ENCODE results near the gene DMXL2. TPM values are rescaled to one million over a fixed set of nuclear protein-coding genes. Genes with fewer than 3 reads are reported as not detected.

The DMXL2 gene
- total and polyA plus RNA-seq, 9 of the 15 experiments (the other 6 are each of a cell fraction or from before 2014, with no cell fraction given): 9.3 to 57.7 (median 30.7) TPM

GRCh38 chr15:51647128-51647562, 24.6 kb upstream of the DMXL2 start (continued):
- TF ChIP-seq ZNF518B (CRISPR knock-in tag; IDR thresholded peaks at IDR 0.05) (no peak), STAG1 (CRISPR knock-in tag; IDR thresholded peaks at IDR 0.05; ENCODE audit: borderline replicate concordance) (no peak), SNRNP70 (optimal IDR thresholded peaks at IDR 0.05; ENCODE audit: low read depth, low read length) (no peak), SMAD2 (IDR thresholded peaks at IDR 0.05; ENCODE audit: low read depth, low read length) (no peak), YBX1 (IDR thresholded peaks at IDR 0.05) (no peak), L3MBTL2 (IDR thresholded peaks at IDR 0.05) (0 out of 2 replicates have a peak, but pooled peaks have one; percentile 10), MYNN (IDR thresholded peaks at IDR 0.05) (peak; percentile 81), MYNN (CRISPR knock-in tag; IDR thresholded peaks at IDR 0.05) (no peak), POLR2AphosphoS2 (IDR thresholded peaks at IDR 0.05; ENCODE audit: low read length) (no peak), ZBTB11 (CRISPR knock-in tag; IDR thresholded peaks at IDR 0.05) (peak in 1 of 3 experiments; percentile 85; a peak in 2 of 6 replicates), ZC3H4 (CRISPR knock-in tag; IDR thresholded peaks at IDR 0.05; ENCODE audit: borderline replicate concordance) (no peak), ARID1B (IDR thresholded peaks at IDR 0.05) (peak; percentile 98), NCOA2 (IDR thresholded peaks at IDR 0.05; ENCODE audit: partially characterized antibody in 2 of 2) (peak; percentile 75 to 78), FOXK1 (CRISPR knock-in tag; IDR thresholded peaks at IDR 0.05; ENCODE audit: borderline replicate concordance) (no peak), ZNF197 (CRISPR knock-in tag; IDR thresholded peaks at IDR 0.05; ENCODE audit: low read depth) (peak; percentile 75; the same call in 1 of the 2 replicates), BRD9 (IDR thresholded peaks at IDR 0.05; ENCODE audit: low read depth, partially characterized antibody) (no peak), RBM25 (IDR thresholded peaks at IDR 0.05; ENCODE audit: low read depth, low read length, severe bottlenecking) (no peak)
- TF ChIP-seq, protein P1, sequence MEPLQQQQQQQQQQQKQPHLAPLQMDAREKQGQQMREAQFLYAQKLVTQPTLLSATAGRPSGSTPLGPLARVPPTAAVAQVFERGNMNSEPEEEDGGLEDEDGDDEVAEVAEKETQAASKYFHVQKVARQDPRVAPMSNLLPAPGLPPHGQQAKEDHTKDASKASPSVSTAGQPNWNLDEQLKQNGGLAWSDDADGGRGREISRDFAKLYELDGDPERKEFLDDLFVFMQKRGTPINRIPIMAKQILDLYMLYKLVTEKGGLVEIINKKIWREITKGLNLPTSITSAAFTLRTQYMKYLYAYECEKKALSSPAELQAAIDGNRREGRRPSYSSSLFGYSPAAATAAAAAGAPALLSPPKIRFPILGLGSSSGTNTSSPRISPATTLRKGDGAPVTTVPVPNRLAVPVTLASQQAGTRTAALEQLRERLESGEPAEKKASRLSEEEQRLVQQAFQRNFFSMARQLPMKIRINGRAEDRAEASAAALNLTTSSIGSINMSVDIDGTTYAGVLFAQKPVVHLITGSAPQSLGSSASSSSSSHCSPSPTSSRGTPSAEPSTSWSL (CRISPR knock-in tag; IDR thresholded peaks at IDR 0.05; ENCODE audit: borderline replicate concordance): no peak
- TF ChIP-seq, protein P2, sequence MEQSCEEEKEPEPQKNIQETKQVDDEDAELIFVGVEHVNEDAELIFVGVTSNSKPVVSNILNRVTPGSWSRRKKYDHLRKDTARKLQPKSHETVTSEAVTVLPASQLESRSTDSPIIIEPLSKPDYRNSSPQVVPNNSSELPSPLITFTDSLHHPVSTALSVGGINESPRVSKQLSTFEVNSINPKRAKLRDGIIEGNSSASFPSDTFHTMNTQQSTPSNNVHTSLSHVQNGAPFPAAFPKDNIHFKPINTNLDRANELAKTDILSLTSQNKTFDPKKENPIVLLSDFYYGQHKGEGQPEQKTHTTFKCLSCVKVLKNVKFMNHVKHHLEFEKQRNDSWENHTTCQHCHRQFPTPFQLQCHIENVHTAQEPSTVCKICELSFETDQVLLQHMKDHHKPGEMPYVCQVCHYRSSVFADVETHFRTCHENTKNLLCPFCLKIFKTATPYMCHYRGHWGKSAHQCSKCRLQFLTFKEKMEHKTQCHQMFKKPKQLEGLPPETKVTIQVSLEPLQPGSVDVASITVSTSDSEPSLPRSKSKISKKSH (CRISPR knock-in tag; IDR thresholded peaks at IDR 0.05): no peak
